Testis (tissue), 2 donors: ENCODE results near the gene RPLP2.

Source experiments
- CTCF ChIP-seq, 3 experiments: fragments of 450-650 bp in 2 of 3; fragments of 200-600 bp in 1 of 3; sonication (generic) in 1 of 3; IDR thresholded peaks; one replicate each; pipeline ENCODE4 v1.5.1; 2016 to 2019; ENCODE audit warnings: antibody characterized with exemption in 3 of 3, mild to moderate bottlenecking in 2 of 3, moderate library complexity in 1 of 3
- POLR2A ChIP-seq: fragments of 450-650 bp; IDR thresholded peaks from one replicate; pipeline ENCODE4 v1.6.1; 2017; ENCODE audit warnings: antibody characterized with exemption, mild to moderate bottlenecking, moderate library complexity

GRCh38 chr11:829847-830294 is 20.1 kb downstream of the RPLP2 start:
- TF ChIP-seq POLR2A, result no peak
- no peak for TF ChIP-seq CTCF (IDR thresholded peaks at IDR 0.05)
